GM18511 (cell line): ENCODE measurements around the gene GLIS1.

Source experiments
- ATAC-seq: cut with Tn5 transposase; IDR thresholded peaks from one replicate; pipeline ENCODE4 v1.9.1; 2021; ENCODE audit warnings: mild to moderate bottlenecking, moderate library complexity; ENCODE audit not compliant: unreplicated experiment

The GLIS1 gene

DNA sequence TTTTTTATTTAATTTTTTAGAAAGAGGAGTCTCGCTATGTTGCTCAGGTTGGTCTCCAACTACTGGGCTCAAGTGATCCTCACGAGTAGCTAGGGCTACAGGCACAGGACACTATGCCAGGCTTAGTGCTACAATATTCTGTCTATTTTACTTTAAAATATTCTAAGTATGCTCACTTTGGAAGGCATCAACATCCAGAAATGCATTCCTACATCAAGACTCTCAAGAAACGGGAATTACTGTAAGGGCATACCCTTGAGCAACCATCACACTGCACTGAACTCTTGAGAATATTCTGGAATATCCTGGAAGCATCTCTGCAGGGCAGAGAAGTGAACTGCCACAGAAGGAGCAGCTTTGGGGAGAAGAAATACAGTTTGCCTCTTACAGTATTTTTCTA is 280.3 kb downstream of the GLIS1 start:
- ATAC-seq = no peak
